ENCODE results near the gene BPGM.

BPGM gene

GRCh38 chr7:134718211-134718875 lies 71.7 kb downstream of the BPGM start:
- DNase-seq: no peak

DNA sequence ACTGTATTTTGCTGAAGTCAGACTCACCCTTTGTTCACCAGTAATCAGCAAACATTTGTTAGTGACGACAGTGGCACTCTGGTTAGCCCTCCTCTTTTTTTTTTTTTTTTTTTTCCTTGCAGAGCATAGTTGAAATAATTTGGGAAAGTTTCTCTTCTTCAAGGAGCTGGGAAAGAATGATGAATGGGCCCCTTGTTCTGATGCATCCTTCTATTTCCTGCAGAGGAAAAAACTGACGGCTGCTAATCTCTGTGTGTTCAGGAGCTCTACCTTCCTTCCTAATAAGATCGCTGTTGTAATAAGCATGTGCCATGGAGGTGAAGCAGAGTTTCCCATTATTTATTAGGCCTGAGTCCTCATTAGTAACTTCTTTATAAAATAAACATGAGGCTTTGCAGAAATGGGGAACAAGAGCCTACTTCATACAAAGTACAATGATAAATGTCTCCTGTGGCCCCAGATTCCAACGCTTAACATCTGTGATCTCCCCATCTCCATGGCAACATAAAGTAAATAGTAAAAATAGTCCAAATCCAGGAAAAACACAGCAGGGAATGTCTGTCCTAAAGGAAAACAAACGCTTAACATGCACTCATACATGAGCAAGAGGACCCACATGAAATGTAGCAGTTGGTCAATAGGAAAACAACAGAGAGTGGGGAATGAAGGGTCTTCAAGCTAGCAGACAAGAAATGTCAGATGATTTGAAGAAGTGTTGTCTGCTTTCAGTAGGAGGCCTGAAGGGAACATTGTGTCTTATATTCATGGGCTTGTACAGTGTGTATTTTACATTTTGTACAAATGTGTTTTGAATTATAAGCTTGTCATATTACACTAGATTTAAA lies 73.7 kb downstream of the BPGM start:
- no peak for DNase-seq

DNA sequence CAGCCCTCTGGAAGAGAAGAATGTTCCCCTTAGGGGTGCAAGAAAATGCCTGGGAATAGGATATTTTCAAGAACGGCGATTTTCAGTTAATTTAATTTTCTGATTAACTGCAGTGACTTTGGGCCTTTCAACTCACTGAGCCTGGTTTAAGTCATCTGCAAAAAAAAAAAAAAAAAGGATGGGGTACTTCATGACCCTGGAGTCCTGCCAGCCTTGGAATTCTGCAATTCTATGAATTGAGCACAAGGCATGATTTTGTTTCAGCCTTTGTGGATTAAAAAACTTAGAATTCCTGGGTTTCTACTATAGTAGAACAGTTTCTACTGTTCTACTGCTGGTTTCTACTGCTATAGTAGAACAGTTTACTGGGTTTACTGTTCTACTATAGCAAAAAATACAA lies 74.5 kb downstream of the BPGM start:
- no peak for DNase-seq

DNA sequence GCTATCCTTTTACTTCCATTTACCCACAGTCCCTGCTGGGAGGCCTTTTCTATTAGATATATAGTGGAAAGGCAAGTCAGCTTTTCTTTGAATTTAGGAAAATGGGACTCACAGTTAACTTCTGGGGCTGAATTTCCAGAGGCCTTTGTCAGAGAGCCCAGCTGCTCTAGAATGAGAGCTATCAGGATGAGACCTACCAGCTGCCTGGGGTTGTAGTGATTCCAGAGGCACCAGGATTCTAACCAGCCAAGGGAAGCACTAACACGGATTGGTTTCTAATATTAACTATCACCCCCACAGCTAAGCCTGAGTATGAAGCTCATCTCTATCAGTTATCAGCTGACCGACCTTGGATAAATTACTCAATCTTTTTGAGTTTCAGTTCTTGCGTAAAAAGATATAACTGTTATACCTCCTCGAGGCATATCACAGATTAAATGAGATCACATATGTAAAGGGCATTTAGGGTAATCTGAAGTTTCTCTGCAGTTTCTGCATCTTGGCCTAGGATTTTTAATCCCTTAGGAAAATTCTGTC lies 76.2 kb downstream of the BPGM start:
- DNase-seq: no peak

DNA sequence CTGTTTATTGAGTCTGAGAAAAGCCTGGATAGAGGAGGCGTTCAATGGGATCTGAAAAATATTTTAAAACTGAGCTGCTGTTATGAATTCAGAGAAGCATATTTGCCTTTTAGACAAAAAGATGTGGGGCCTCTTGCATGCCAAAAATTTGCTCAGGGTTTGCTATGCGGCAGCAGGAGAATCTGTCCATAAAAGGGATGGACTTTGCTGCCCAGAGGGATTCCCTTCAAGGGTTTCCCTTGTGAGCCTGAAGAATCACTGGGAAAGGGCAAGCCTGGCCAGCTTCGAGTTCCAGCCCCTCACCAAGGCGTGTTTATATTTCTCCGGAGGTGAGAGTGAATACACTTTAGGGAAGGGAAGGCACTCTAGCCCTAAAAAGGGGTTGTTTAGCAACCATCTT lies 77.2 kb downstream of the BPGM start:
- DNase-seq: no peak

DNA sequence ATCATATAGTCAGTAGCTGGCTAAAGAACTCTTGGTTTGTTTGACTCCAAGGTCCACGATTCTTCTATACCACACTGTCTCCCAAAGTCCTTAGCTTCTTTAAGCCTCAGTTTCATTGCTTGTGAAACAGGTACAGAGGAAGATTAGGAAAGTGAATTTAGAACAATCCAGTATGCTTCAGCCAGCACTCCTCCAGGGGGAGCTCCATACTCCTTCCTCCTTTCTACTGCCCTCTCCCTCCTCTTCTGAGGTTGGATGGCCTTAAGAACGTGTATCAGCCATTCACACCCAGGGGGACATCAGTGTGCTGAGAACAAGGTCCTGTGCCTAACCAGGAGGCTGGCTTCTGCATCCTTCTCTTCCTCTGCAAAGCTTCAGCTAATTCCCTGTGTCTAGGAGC lies 78.0 kb downstream of the BPGM start:
- no peak for DNase-seq

DNA sequence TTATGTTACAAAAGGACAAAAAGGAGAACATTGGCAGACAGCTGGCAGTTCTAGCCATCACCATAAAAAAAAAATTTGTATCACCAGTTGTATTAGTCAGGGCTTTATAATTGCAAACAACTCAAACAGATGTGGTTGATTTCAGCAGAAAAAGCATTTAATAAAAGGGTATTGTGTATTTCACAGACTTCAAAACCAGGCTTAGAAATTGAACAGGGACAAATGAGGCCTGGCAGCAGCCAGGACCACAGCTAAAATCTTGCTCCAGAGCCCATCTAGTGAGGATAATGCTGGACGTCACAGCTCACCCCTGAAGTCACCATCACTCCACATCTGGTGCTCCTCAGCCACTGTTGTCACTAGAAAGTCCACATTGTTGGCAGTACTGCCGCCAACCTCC lies 79.9 kb downstream of the BPGM start:
- peak in 3 of 56 donors; percentile 2 to 16 (median 5) for DNase-seq

DNA sequence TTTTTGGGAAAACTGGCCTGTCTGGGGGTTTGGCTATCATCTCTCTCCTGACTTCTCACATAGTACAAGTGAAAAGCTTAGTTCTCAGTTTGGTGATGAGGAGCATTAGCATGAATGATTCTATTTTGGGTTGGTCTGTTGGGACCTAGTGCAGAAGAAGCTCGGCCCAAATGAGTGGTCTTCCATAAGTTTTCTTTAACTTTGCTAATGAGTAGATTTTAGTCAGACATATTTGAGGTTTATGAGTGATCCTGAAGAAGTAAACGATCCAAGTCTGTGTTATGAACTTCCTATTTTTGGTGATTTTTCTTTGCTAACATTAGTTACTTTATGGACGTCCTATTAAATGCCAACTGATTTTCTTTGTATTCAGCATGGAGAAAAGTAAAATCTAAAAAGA lies 81.1 kb downstream of the BPGM start:
- DNase-seq: no peak
